Activated T-helper 1 cell treated with anti-CD3 and anti-CD28 coated beads, Interleukin-2, amount 50 U/mL, for 16 hours (primary cell): ENCODE results near the gene EFCAB12.

ENCODE experiments used
- DNase-seq, 2 donors: peaks; one replicate each; pipeline ENCODE4 v3.0.0-alpha.2; 2020; ENCODE audit warnings: low read depth in 1 of 2, low spot score in 1 of 2

The EFCAB12 gene

GRCh38 chr3:129446926-129447325, 18.5 kb upstream of the EFCAB12 start:
- DNase-seq, result no peak

- DNase-seq, result no peak
Observed at GRCh38 chr3:129445471-129445870, 17.0 kb upstream of the EFCAB12 start.

- DNase-seq, result no peak
Observed at GRCh38 chr3:129442947-129443346, 14.5 kb upstream of the EFCAB12 start.

GRCh38 chr3:129442486-129442885, 14.1 kb upstream of the EFCAB12 start:
- no peak for DNase-seq

- no peak for DNase-seq
Observed at GRCh38 chr3:129441782-129442181, 13.3 kb upstream of the EFCAB12 start.

- no peak for DNase-seq
Observed at GRCh38 chr3:129441215-129441614, 12.8 kb upstream of the EFCAB12 start.

GRCh38 chr3:129440618-129441190, 12.3 kb upstream of the EFCAB12 start:
- DNase-seq, result no peak

- DNase-seq, result peak; percentile 97 to 98
Observed at GRCh38 chr3:129439817-129440617, 11.6 kb upstream of the EFCAB12 start, which contains the start of the genes IFT122 and MBD4. Gene IFT122 (plus strand): TSS chr3:129440224. CDS start chr3:129440331, 107 bp downstream. Gene MBD4 (minus strand): TSS chr3:129439948. CDS start chr3:129439833, 115 bp downstream.

GRCh38 chr3:129439226-129439816, 10.9 kb upstream of the EFCAB12 start:
- DNase-seq, result no peak

- DNase-seq, result no peak
Observed at GRCh38 chr3:129435367-129435766, 6.9 kb upstream of the EFCAB12 start.

GRCh38 chr3:129434140-129434539, 5.7 kb upstream of the EFCAB12 start:
- DNase-seq, result no peak

- DNase-seq, result no peak
Observed at GRCh38 chr3:129433565-129433964, 5.1 kb upstream of the EFCAB12 start.

- no peak for DNase-seq
Observed at GRCh38 chr3:129432671-129433070, 4.2 kb upstream of the EFCAB12 start.

GRCh38 chr3:129432036-129432435, 3.6 kb upstream of the EFCAB12 start:
- no peak for DNase-seq

GRCh38 chr3:129429602-129430001, 1.2 kb upstream of the EFCAB12 start:
- no peak for DNase-seq

- DNase-seq, result no peak
Observed at GRCh38 chr3:129429080-129429451, 630 bp upstream of the EFCAB12 start.

GRCh38 chr3:129428007-129428375, 445 bp downstream of the EFCAB12 start:
- no peak for DNase-seq

- no peak for DNase-seq
Observed at GRCh38 chr3:129425619-129426018, 2.8 kb downstream of the EFCAB12 start.

- no peak for DNase-seq
Observed at GRCh38 chr3:129425213-129425612, 3.2 kb downstream of the EFCAB12 start.

GRCh38 chr3:129424185-129424841, 4.1 kb downstream of the EFCAB12 start:
- DNase-seq, result no peak

GRCh38 chr3:129422897-129423296, 5.5 kb downstream of the EFCAB12 start:
- no peak for DNase-seq
